Subcutaneous adipose tissue (tissue), 4 donors: ENCODE data around the gene CYB5D1. TPM values are rescaled to one million over a fixed set of nuclear protein-coding genes. Genes with fewer than 3 reads are reported as not detected.

Experiments used
- total RNA-seq, 4 donors: library from RNA; depleted of rRNA; stranded (reverse); fragments of >200 nt; gene quantifications; one replicate each; pipeline ENCODE4 v1.1.0, GENCODE V29; 2016
- TF ChIP-seq, protein P1 (sequence below): fragments of 450-650 bp; IDR thresholded peaks from one replicate; pipeline ENCODE4 v1.5.1; 2016; ENCODE audit warnings: low read depth, mild to moderate bottlenecking, control low read depth, antibody characterized with exemption, moderate library complexity

The CYB5D1 gene
- total RNA-seq, 4 donors from 2014 or later, result 4.1 to 7.7 (median 6.3) TPM

DNA sequence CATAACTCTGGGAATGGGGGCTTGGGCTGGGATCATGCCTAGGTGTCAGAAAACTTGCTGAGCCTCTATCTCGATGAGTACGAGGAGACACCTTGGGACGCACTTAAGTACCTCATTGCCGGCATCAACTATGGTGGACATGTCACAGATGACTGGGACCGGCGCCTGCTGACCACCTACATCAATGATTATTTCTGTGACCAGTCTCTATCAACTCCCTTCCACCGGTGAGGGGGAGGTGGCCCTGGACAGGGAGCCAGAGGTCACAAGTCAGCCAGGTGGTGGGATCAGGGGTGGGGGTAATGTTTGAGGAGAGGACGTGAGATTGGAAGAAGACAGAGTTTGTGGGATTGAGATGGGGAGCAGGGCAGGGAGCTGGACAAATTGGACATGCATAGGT, 27.2 kb upstream of the CYB5D1 start:
- TF ChIP-seq, protein P1, sequence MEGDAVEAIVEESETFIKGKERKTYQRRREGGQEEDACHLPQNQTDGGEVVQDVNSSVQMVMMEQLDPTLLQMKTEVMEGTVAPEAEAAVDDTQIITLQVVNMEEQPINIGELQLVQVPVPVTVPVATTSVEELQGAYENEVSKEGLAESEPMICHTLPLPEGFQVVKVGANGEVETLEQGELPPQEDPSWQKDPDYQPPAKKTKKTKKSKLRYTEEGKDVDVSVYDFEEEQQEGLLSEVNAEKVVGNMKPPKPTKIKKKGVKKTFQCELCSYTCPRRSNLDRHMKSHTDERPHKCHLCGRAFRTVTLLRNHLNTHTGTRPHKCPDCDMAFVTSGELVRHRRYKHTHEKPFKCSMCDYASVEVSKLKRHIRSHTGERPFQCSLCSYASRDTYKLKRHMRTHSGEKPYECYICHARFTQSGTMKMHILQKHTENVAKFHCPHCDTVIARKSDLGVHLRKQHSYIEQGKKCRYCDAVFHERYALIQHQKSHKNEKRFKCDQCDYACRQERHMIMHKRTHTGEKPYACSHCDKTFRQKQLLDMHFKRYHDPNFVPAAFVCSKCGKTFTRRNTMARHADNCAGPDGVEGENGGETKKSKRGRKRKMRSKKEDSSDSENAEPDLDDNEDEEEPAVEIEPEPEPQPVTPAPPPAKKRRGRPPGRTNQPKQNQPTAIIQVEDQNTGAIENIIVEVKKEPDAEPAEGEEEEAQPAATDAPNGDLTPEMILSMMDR, result no peak

DNA sequence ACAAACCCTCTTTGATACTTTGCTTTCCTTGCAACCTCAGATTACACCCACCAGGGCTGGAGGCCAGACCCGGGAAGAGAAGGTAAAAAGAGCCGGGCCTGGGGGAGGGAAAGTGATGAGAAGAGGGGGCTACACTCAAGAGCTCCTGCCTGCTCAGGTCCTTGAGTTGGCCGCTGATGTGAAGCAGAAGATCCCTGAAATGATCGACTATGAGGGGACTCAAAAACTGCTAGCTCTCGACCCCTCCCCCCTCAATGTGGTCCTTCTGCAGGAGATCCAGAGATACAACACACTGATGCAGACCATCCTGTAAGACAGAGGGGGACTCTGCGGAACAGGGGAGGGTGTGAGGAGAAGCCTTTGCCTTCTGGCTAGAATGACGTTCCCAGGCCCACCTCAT, 26.6 kb upstream of the CYB5D1 start:
- TF ChIP-seq, protein P1, result no peak

DNA sequence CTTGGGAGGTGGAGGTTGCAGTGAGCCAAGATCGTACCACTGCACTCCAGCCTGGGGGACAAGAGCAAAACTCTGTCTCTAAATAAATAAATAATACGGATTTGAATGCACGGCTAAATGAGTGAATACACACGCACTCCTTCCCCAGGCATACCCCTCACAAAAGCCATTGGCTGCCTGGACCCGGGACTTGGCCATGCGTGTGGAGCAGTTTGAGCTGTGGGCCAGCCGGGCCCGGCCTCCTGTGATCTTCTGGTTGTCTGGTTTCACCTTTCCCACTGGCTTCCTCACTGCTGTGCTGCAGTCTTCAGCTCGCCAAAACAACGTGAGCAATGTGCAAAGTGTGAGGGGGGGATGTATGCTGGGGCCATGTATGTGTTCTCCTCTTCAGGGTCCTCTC, 25.4 kb upstream of the CYB5D1 start:
- TF ChIP-seq, protein P1, result no peak

DNA sequence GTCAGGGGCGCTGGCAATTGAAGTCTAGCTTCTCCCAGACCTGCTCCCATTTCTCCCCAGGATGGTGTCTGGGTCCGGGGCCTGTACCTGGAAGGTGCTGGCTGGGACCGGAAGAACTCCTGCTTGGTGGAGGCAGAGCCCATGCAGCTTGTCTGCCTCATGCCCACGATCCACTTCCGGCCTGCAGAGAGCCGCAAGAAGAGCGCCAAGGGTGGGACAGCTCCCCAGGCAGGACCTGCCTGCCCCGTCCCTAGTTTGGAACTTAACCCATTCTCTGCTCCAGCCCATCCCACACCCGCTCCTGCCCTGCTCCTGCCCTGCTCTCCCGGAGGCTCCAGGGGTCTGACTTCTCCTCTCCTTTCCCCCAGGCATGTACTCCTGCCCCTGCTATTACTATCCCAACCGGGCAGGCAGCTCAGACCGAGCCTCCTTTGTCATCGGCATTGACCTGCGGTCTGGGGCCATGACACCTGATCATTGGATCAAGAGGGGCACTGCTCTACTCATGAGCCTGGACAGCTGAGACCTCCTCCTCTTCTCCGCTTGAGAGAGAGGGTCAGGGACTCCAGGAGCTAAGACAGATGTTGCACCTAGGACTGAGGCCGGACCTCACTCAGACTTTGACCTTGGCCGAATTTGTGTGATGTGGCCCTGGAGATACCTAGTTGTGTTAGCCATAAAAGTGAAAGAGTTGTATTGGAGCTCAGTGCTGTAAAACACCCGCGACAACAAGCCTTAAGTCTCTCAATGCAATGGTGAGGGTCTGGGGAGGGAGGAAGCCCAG, 24.6 kb upstream of the CYB5D1 start:
- TF ChIP-seq, protein P1, result no peak

DNA sequence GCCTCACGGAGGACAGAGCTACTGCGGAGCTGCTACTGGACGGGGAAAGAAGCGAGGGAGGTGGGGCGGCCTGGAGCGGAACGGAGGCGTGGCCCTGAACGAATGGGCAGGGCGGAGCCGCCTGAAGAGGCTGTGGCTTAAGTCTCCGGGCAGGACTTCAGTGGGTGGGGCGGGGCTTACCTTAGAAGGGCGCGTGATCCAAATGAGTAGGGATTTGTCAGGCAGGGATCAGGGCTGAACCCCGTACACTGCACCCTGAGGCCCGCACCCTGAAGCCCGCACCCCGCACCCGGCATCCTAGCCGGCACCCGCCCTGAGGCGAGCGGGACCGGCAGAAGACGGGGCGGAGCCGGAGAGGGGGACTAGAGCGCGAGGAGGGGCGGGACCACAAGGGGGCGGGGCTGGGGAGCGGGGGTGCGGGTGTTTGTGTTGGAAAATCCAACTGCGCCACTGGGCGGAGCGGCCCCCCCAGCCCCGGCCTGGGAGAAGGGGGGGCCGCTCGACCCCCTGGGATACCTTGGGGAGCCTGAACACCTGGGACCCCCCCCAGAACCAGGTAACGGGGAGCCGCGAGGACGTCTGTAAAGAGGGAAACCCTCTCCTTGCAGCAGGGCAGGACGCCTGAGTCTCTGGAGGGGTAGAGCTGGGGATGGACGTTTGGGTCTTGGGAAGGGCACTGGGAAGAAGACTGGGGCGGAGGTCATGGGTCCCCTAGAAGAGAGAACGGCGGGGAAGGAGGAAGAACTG, 23.8 kb upstream of the CYB5D1 start, which contains the start of gene KDM6B:
KDM6B (plus strand) TSS at position 423 of the 747 bp plus-strand sequence. CDS start 11,338 bp downstream, outside the sequence.
- TF ChIP-seq, protein P1, result no peak

DNA sequence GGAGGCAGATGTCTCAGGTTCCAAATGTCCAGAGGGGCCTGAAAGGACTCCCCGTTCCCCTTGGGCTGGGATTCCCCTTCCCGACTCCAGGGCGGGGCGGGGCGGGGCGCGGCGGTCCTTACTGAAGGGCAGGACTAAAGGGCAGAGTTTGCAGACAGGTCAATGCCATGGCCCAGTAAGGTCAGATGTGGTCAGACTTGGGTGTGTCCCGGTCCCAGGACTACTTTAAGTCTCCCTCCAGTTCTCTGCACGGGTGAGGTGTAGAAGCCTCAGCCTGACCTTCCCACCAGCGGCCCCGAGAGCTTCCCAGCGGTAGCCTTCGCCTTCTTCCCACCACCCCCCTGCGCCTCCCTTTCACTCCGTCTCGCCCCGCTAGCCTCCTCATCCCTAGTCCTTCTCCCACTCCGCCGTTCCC, 23.3 kb upstream of the CYB5D1 start:
- TF ChIP-seq, protein P1, result no peak
